GM12878 (cell line): ENCODE measurements around the gene TPCN2. TPM values are rescaled to one million over a fixed set of nuclear protein-coding genes. Genes with fewer than 3 reads are reported as not detected.

Experiments used
- ATAC-seq: fragments of 200-7000 bp; cut with Tn5 transposase; 3 replicates; pipeline ENCODE4 v1.9.1; 2020; ENCODE audit warnings: mild to moderate bottlenecking, moderate library complexity
- BruUV-seq: library from RNA; stranded (reverse); fragments of 400-500 nt; replicated peaks from 2 replicates; lab custom pipeline; 2021; lab: Mats Ljungman, UMichigan
- CTCF ChIA-PET: fragments of 300-600 bp; sonication (Branson Sonifier 250); formaldehyde crosslinking; extraction: SDS; loops from one replicate; lab custom pipeline; 2021; ENCODE audit warnings: inconsistent platforms; lab: Yijun Ruan, JAX
- POLR2A ChIA-PET: fragments of 350-600 bp; formaldehyde crosslinking; extraction: SDS; loops from one replicate; lab custom pipeline; 2021; ENCODE audit warnings: inconsistent platforms; lab: Charles Lee
- RAD21 ChIA-PET: fragments of 300-600 bp; sonication (Branson Sonifier 250); formaldehyde crosslinking; loops from one replicate; lab custom pipeline; 2023; ENCODE audit warnings: antibody characterized with exemption; ENCODE audit not compliant: unreplicated experiment; lab: Charles Lee
- SMC1A ChIA-PET: fragments of 300-600 bp; sonication (Branson Sonifier 250); formaldehyde crosslinking; loops from one replicate; lab custom pipeline; 2023; ENCODE audit not compliant: unreplicated experiment, uncharacterized antibody; lab: Charles Lee
- DNase-seq: peaks from one replicate; pipeline ENCODE4 v3.0.0-alpha.2; 2011; ENCODE audit warnings: low read depth, low spot score
- FAIRE-seq: peaks from 3 replicates; lab custom pipeline; 2011; peaks lifted over from hg19 to GRCh38; lab: Jason Lieb, UNC
- H2AFZ ChIP-seq: 2 replicates; pipeline ENCODE4 v1.6.0; 2011; ENCODE audit warnings: low read depth, low read length, control low read depth; ENCODE audit not compliant: control insufficient read depth
- H3K27ac ChIP-seq: 2 replicates; pipeline ENCODE4 v1.5.1; 2011; ENCODE audit warnings: control low read depth; ENCODE audit not compliant: control insufficient read depth, insufficient read depth
- H3K27me3 ChIP-seq, 2 experiments: replicated peaks in 1 of 2; 2 replicates each; pipeline versions ENCODE4 v1.6.0 to v1.6.1; 2011; ENCODE audit warnings: low read length in 1 of 2; ENCODE audit not compliant: control insufficient read depth in 2 of 2, insufficient read depth in 2 of 2
- H3K36me3 ChIP-seq, 2 experiments: 2 replicates each; pipeline ENCODE4 v1.5.1; 2011; ENCODE audit warnings: low read length in 1 of 2; ENCODE audit not compliant: control insufficient read depth in 2 of 2, insufficient read depth in 2 of 2
- H3K4me1 ChIP-seq: 2 replicates; pipeline ENCODE4 v1.6.1; 2011; ENCODE audit warnings: mild to moderate bottlenecking, low read length, moderate library complexity, mixed read lengths; ENCODE audit not compliant: control insufficient read depth, insufficient read depth
- H3K4me2 ChIP-seq: 2 replicates; pipeline ENCODE4 v1.6.0; 2011; ENCODE audit warnings: control low read depth; ENCODE audit not compliant: control insufficient read depth, insufficient read depth
- H3K4me3 ChIP-seq: fragments of 200-600 bp; sonication (generic); 2 replicates; pipeline ENCODE4 v1.5.1; 2016
- H3K79me2 ChIP-seq: 2 replicates; pipeline ENCODE4 v1.6.0; 2011; ENCODE audit warnings: low read length; ENCODE audit not compliant: control insufficient read depth, insufficient read depth
- H3K9ac ChIP-seq: 2 replicates; pipeline ENCODE4 v1.8.0; 2011; ENCODE audit warnings: low read length, control low read depth, mixed read lengths; ENCODE audit not compliant: control insufficient read depth, insufficient read depth
- H3K9me3 ChIP-seq: replicated peaks from 3 replicates; pipeline ENCODE4 v1.5.1; 2011; ENCODE audit warnings: mild to moderate bottlenecking, low read length; ENCODE audit not compliant: control insufficient read depth, insufficient read depth
- H4K20me1 ChIP-seq: 2 replicates; pipeline ENCODE4 v1.6.0; 2011; ENCODE audit not compliant: control insufficient read depth, insufficient read depth
- CHD4 ChIP-seq: fragments of 200-600 bp; sonication (generic); IDR thresholded peaks from 2 replicates; pipeline ENCODE4 v1.6.1; 2016; ENCODE audit warnings: mild to moderate bottlenecking
- EGR1 ChIP-seq, 2 experiments: IDR thresholded peaks; 1 replicate in 1 of 2; 2 replicates in 1 of 2; pipeline ENCODE4 v1.6.1; 2011 to 2012; ENCODE audit warnings: low read depth in 2 of 2, low read length in 2 of 2, borderline replicate concordance in 1 of 2, mild to moderate bottlenecking in 1 of 2, moderate library complexity in 1 of 2
- POLR2A ChIP-seq: IDR thresholded peaks from 2 replicates; pipeline ENCODE4 v1.6.1; 2011; ENCODE audit warnings: low read depth, mild to moderate bottlenecking, low read length
- ZBTB33 ChIP-seq: fragments of 450-650 bp; IDR thresholded peaks from 2 replicates; pipeline ENCODE4 v1.6.1; 2017; ENCODE audit warnings: mild to moderate bottlenecking
- ZNF622 ChIP-seq: fragments of 450-650 bp; IDR thresholded peaks from 2 replicates; pipeline ENCODE4 v1.6.1; 2017; ENCODE audit warnings: mild to moderate bottlenecking, inconsistent platforms
- WGBS: methylation state at CpG from one replicate; pipeline ENCODE4 v1.1.6; 2016; ENCODE audit warnings: low lambda C conversion rate; ENCODE audit not compliant: insufficient replicate concordance, insufficient coverage; ENCODE audit errors: missing lambda C conversion rate; 5-methylcytosine and 5-hydroxymethylcytosine counted together
- in situ Hi-C: fragments of 300-500 bp; cut with MboI; formaldehyde crosslinking; loops from 9 replicates; pipeline ENCODE4 v1.14.3; 2018; ENCODE audit warnings: mixed read lengths
- intact Hi-C: fragments of 100-400 bp; cut with micrococcal nuclease; formaldehyde crosslinking; loops from one replicate; pipeline ENCODE4 v1.14.2; 2022; ENCODE audit not compliant: unreplicated experiment
- polyA plus RNA-seq, 11 experiments: library from polyadenylated mRNA; depleted of rRNA in 4 of 11; unstranded in 6 of 11; stranded (reverse) in 5 of 11; fragments of >200 nt; fragmentation: Nextera tagmentation in 4 of 11; fragmentation: Illumina TruSeq in 1 of 11; extraction: Ambion mirVana in 4 of 11; extraction: Trizol in 1 of 11; gene quantifications; 1 replicate in 1 of 11; 2 replicates in 10 of 11; pipeline versions ENCODE4 v1.2.1 to v1.2.3, GENCODE V29; 2011 to 2016; ENCODE audit warnings: inconsistent platforms in 2 of 11, missing spikeins in 2 of 11, low read depth in 1 of 11
- total RNA-seq, 4 experiments: library from RNA; depleted of rRNA in 3 of 4; stranded (reverse); fragments of >200 nt in 3 of 4; fragmentation: Illumina TruSeq in 1 of 4; extraction: Trizol in 1 of 4; gene quantifications; 2 replicates each; pipeline versions ENCODE4 v1.2.1 to v1.2.3, GENCODE V29; 2013 to 2021
- TF ChIP-seq, protein P1 (sequence below): IDR thresholded peaks from 2 replicates; pipeline ENCODE4 v1.6.1; 2011; ENCODE audit warnings: borderline replicate concordance, low read depth, mild to moderate bottlenecking, moderate library complexity, mixed read lengths, low read length; ENCODE audit not compliant: insufficient read depth; ENCODE audit errors: extremely low read length
- TF ChIP-seq, protein P2 (sequence below): IDR thresholded peaks from 2 replicates; pipeline ENCODE4 v1.6.1; 2011; ENCODE audit warnings: borderline replicate concordance, low read depth, mild to moderate bottlenecking, moderate library complexity, low read length; ENCODE audit not compliant: insufficient read depth, poor library complexity, severe bottlenecking
- TF ChIP-seq, protein P3 (sequence below): IDR thresholded peaks from 2 replicates; pipeline ENCODE4 v1.6.1; 2011; ENCODE audit warnings: mild to moderate bottlenecking, low read depth, low read length, moderate library complexity; ENCODE audit not compliant: insufficient replicate concordance

TPCN2 gene
- total and polyA plus RNA-seq, 10 of the 15 experiments (the other 5 are each of a cell fraction or from before 2014, with no cell fraction given) = 1.7 to 18.4 (median 8.4) TPM

DNA sequence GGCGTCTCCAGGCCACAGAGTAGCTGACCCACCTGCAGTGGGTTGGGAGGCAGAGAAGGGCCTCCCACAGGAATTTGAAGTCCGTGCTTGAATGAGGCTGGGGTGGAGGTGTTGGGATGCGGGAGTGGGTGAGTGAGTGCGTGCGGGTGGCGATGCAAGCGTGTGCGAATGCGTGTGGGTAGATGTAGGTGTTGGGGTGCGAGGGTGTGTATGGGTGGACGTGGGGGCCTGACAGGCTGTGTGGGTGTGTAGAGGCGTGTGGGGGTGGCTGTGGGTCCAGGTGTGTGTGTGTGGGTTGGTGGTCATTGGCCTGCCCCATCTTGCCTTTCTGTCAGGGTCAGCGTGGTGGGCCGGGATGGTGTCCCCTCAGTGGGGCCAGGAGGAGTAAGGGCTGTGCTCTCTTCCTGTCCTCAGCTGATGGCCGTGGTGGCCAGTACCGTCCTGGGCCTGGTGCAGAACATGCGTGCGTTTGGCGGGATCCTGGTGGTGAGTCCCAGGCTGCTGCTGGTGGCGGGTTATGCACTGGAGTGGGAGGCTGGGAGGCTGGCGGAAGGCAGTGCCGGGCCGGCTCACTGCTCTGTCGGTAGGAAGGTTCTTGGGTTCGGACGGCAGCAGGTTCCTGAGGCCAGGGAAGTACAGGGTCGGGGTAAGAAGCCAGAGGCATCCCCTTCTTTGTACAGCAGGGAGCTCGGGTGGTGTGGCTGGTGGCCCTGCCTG, 35.0 kb downstream of the TPCN2 start:
- H3K9me3 ChIP-seq = no peaks in the 10 kb centered on the region
- no peak for ATAC-seq
- H3K79me2 ChIP-seq = no peaks in the 10 kb centered on the region
- no TSS peak for BruUV-seq
- H3K27ac ChIP-seq = no peak overlapping the region
- TF ChIP-seq, protein P1, sequence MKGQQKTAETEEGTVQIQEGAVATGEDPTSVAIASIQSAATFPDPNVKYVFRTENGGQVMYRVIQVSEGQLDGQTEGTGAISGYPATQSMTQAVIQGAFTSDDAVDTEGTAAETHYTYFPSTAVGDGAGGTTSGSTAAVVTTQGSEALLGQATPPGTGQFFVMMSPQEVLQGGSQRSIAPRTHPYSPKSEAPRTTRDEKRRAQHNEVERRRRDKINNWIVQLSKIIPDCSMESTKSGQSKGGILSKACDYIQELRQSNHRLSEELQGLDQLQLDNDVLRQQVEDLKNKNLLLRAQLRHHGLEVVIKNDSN = no peak
- TF ChIP-seq ZNF622 (no peak), ZBTB33 (no peak), EGR1 (IDR thresholded peaks at IDR 0.05; ENCODE audit: borderline replicate concordance in 1 of 2, low read depth in 2 of 2, low read length in 2 of 2) (no peak), POLR2A (0 out of 2 replicates have a peak, but pooled peaks have one; percentile 42), CHD4 (no peak)
- TF ChIP-seq, protein P2, sequence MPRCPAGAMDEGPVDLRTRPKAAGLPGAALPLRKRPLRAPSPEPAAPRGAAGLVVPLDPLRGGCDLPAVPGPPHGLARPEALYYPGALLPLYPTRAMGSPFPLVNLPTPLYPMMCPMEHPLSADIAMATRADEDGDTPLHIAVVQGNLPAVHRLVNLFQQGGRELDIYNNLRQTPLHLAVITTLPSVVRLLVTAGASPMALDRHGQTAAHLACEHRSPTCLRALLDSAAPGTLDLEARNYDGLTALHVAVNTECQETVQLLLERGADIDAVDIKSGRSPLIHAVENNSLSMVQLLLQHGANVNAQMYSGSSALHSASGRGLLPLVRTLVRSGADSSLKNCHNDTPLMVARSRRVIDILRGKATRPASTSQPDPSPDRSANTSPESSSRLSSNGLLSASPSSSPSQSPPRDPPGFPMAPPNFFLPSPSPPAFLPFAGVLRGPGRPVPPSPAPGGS = peak; percentile 88
- TF ChIP-seq, protein P3, sequence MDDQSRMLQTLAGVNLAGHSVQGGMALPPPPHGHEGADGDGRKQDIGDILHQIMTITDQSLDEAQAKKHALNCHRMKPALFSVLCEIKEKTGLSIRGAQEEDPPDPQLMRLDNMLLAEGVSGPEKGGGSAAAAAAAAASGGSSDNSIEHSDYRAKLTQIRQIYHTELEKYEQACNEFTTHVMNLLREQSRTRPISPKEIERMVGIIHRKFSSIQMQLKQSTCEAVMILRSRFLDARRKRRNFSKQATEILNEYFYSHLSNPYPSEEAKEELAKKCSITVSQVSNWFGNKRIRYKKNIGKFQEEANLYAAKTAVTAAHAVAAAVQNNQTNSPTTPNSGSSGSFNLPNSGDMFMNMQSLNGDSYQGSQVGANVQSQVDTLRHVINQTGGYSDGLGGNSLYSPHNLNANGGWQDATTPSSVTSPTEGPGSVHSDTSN = peak; percentile 59
- TF ChIP-seq, all 136 proteins: peak for 3
- H3K4me2 ChIP-seq = no peak overlapping the region
- H4K20me1 ChIP-seq = no peaks in the 10 kb centered on the region
- DNase-seq (no peak), FAIRE-seq (no peak)
- intact Hi-C loops = no loop called here
- SMC1A ChIA-PET = no interaction called here
- CTCF ChIA-PET = no interaction called here
- no peak overlapping the region for H2AFZ ChIP-seq
- H3K4me3 ChIP-seq = no peak overlapping the region
- WGBS = 81% methylated on average over 26 of the region's 28 CpGs
- RAD21 ChIA-PET = no interaction called here
- no peaks in the 10 kb centered on the region for H3K4me1 ChIP-seq
- no peaks in the 10 kb centered on the region for H3K27me3 ChIP-seq
- peaks cover 3 to 4% of the 10 kb centered on the region in 2 experiments; a peak in 3 of 4 replicates for H3K36me3 ChIP-seq
- no peak overlapping the region for H3K9ac ChIP-seq
- in situ Hi-C loops = loop anchor here (10.0 kb wide), 1 partner anchor 449 kb away; no protein-coding TSS in a partner anchor
- POLR2A ChIA-PET = no interaction called here
